Endothelial cell of umbilical vein (primary cell): ENCODE measurements around the gene RIPPLY1. TPM values are rescaled to one million over a fixed set of nuclear protein-coding genes. Genes with fewer than 3 reads are reported as not detected.

Experiments
- BruUV-seq: library from RNA; stranded (reverse); fragments of 400-500 nt; replicated peaks from 2 replicates; lab custom pipeline; 2021; lab: Mats Ljungman, UMichigan
- CTCF ChIA-PET: fragments of 300-600, 350-600 bp; sonication (Branson Sonifier 250); formaldehyde crosslinking; loops from one replicate; lab custom pipeline; 2021; ENCODE audit warnings: antibody characterized with exemption, inconsistent platforms; lab: Charles Lee
- POLR2A ChIA-PET: fragments of 300-600, 350-600 bp; sonication (Branson Sonifier 250); formaldehyde crosslinking; loops from one replicate; lab custom pipeline; 2021; ENCODE audit warnings: antibody characterized with exemption, inconsistent platforms; lab: Charles Lee
- DNase-seq: peaks from one replicate; pipeline ENCODE4 v3.0.0-alpha.2; 2011; ENCODE audit warnings: low read depth, low spot score
- FAIRE-seq: peaks from 2 replicates; lab custom pipeline; 2011; peaks lifted over from hg19 to GRCh38; lab: Jason Lieb, UNC
- H2AFZ ChIP-seq: 2 replicates; pipeline ENCODE4 v1.6.0; 2012; ENCODE audit warnings: low read depth, low read length, control low read depth, inconsistent platforms
- H3K27ac ChIP-seq: 2 replicates; pipeline ENCODE4 v1.5.1; 2011; ENCODE audit warnings: low read depth, mild to moderate bottlenecking, control low read depth, low read length, moderate library complexity; ENCODE audit not compliant: insufficient read depth
- H3K27me3 ChIP-seq, 2 experiments: 2 replicates each; pipeline versions ENCODE4 v1.6.0 to v1.6.1; 2011; ENCODE audit warnings: low read length in 2 of 2, mixed read lengths in 1 of 2; ENCODE audit not compliant: control insufficient read depth in 2 of 2, insufficient read depth in 2 of 2
- H3K36me3 ChIP-seq, 2 experiments: 2 replicates in 1 of 2; 3 replicates in 1 of 2; pipeline ENCODE4 v1.5.1; 2011; ENCODE audit warnings: low read length in 2 of 2, mild to moderate bottlenecking in 1 of 2, moderate library complexity in 1 of 2; ENCODE audit not compliant: control insufficient read depth in 2 of 2, insufficient read depth in 2 of 2; ENCODE audit errors: extremely low read depth in 1 of 2
- H3K4me1 ChIP-seq: 3 replicates; pipeline ENCODE4 v1.5.1; 2011; ENCODE audit warnings: mild to moderate bottlenecking, low read length; ENCODE audit not compliant: control insufficient read depth, insufficient read depth; ENCODE audit errors: extremely low read depth
- H3K4me2 ChIP-seq: 2 replicates; pipeline ENCODE4 v1.6.1; 2011; ENCODE audit warnings: low read length, control low read depth, mixed read lengths; ENCODE audit not compliant: insufficient read depth
- H3K4me3 ChIP-seq, 3 experiments: fragments of 200-600 bp in 1 of 3; sonication (generic), shearing (Covaris generic) in 1 of 3; replicated peaks in 1 of 3; 2 replicates each; pipeline ENCODE4 v1.5.1; 2011 to 2016; ENCODE audit warnings: control low read depth in 3 of 3, low read length in 3 of 3, mild to moderate bottlenecking in 2 of 3, inconsistent platforms in 1 of 3, low read depth in 1 of 3, moderate library complexity in 1 of 3; ENCODE audit not compliant: insufficient read depth in 1 of 3
- H3K79me2 ChIP-seq: 2 replicates; pipeline ENCODE4 v1.6.0; 2012; ENCODE audit warnings: low read length, inconsistent platforms; ENCODE audit not compliant: control insufficient read depth, insufficient read depth
- H3K9ac ChIP-seq: replicated peaks from 2 replicates; pipeline ENCODE3; 2011; ENCODE audit warnings: low read length, control low read depth; ENCODE audit not compliant: insufficient read depth; ENCODE audit errors: extremely low read depth
- H3K9me1 ChIP-seq: replicated peaks from 3 replicates; pipeline ENCODE4 v1.6.0; 2011; ENCODE audit warnings: mild to moderate bottlenecking, low read length; ENCODE audit not compliant: control insufficient read depth, insufficient read depth; ENCODE audit errors: extremely low read depth
- H3K9me3 ChIP-seq: replicated peaks from 2 replicates; pipeline ENCODE4 v1.5.1; 2012; ENCODE audit warnings: low read length, inconsistent platforms; ENCODE audit not compliant: control insufficient read depth, insufficient read depth
- H4K20me1 ChIP-seq: replicated peaks from 2 replicates; pipeline ENCODE3; 2011; ENCODE audit warnings: mild to moderate bottlenecking, low read length; ENCODE audit not compliant: control insufficient read depth, insufficient read depth; ENCODE audit errors: extremely low read depth
- CTCF ChIP-seq, 2 donors: IDR thresholded peaks; 1 replicate in 1 of 2; 2 replicates in 1 of 2; pipeline ENCODE4 v1.5.1; 2011; ENCODE audit warnings: low read length in 2 of 2, mild to moderate bottlenecking in 2 of 2, moderate library complexity in 2 of 2, control low read depth in 1 of 2, inconsistent platforms in 1 of 2, low read depth in 1 of 2; ENCODE audit not compliant: insufficient read depth in 1 of 2; ENCODE audit errors: extremely low read depth in 1 of 2
- EZH2 ChIP-seq: IDR thresholded peaks from 2 replicates; pipeline ENCODE4 v1.6.1; 2012; ENCODE audit warnings: borderline replicate concordance, low read depth, mild to moderate bottlenecking, moderate library complexity, low read length, inconsistent platforms; ENCODE audit not compliant: severe bottlenecking
- FOS ChIP-seq: IDR thresholded peaks from 2 replicates; pipeline ENCODE4 v1.6.1; 2011; ENCODE audit warnings: mild to moderate bottlenecking, low read length, moderate library complexity, borderline replicate concordance; ENCODE audit not compliant: insufficient read depth
- GATA2 ChIP-seq: IDR thresholded peaks from 2 replicates; pipeline ENCODE4 v1.7.0; 2011; ENCODE audit warnings: low read depth, mild to moderate bottlenecking, moderate library complexity, mixed read lengths, low read length; ENCODE audit not compliant: insufficient read length, insufficient read depth
- JUN ChIP-seq: IDR thresholded peaks from 2 replicates; pipeline ENCODE4 v1.6.1; 2011; ENCODE audit warnings: borderline replicate concordance, low read depth; ENCODE audit not compliant: insufficient read length, insufficient read depth
- MAX ChIP-seq: IDR thresholded peaks from 2 replicates; pipeline ENCODE4 v1.6.1; 2011; ENCODE audit not compliant: insufficient read depth, insufficient read length
- MYC ChIP-seq: IDR thresholded peaks from one replicate; pipeline ENCODE4 v1.6.1; 2011; ENCODE audit warnings: mild to moderate bottlenecking, low read depth, low read length
- POLR2A ChIP-seq: IDR thresholded peaks from 2 replicates; pipeline ENCODE4 v1.6.1; 2012; ENCODE audit warnings: low read depth, mild to moderate bottlenecking, control low read depth, low read length
- POLR2AphosphoS5 ChIP-seq: IDR thresholded peaks from 2 replicates; pipeline ENCODE4 v1.6.1; 2012; ENCODE audit warnings: low read depth, mild to moderate bottlenecking, control low read depth, low read length, moderate library complexity; ENCODE audit not compliant: insufficient read depth
- dilution Hi-C: fragments of 300-500 bp; cut with MboI; formaldehyde crosslinking; loops from one replicate; pipeline ENCODE4 v1.15.0; 2019; ENCODE audit warnings: low sequenced_read_pairs; ENCODE audit not compliant: extremely low pct_ligation_motif_present
- intact Hi-C: fragments of 100-400 bp; cut with micrococcal nuclease; formaldehyde crosslinking; loops from one replicate; pipeline ENCODE4 v1.10.0; 2022
- polyA plus RNA-seq, 4 experiments: library from polyadenylated mRNA; depleted of rRNA in 3 of 4; stranded (reverse) in 3 of 4; unstranded in 1 of 4; fragments of >200 nt; gene quantifications; 2 replicates each; pipeline versions ENCODE4 v1.2.1 to v1.2.3, GENCODE V29; 2011 to 2012; ENCODE audit warnings: missing spikeins in 1 of 4
- total RNA-seq: library from RNA; stranded (reverse); gene quantifications from 2 replicates; pipeline ENCODE4 v1.2.3, GENCODE V29; 2021

The RIPPLY1 gene
- total and polyA plus RNA-seq, 2 donors (not counting 3 experiments of a cell fraction or from before 2014, with no cell fraction given): not detected

GRCh38 chrX:106950381-106950780, 47.2 kb upstream of the RIPPLY1 start:
- Histone ChIP-seq H3K9ac (no peak overlapping the region), H3K27me3 (no peaks in the 10 kb centered on the region), H3K79me2 (no peaks in the 10 kb centered on the region), H3K9me3 (no peaks in the 10 kb centered on the region), H3K27ac (no peak overlapping the region), H3K9me1 (no peaks in the 10 kb centered on the region), H3K4me2 (no peak overlapping the region), H3K36me3 (no peaks in the 10 kb centered on the region), H4K20me1 (no peaks in the 10 kb centered on the region), H3K4me3 (no peak overlapping the region), H2AFZ (no peak overlapping the region), H3K4me1 (no peaks in the 10 kb centered on the region)
- FAIRE-seq (no peak), DNase-seq (no peak)
- BruUV-seq: no TSS peak
- ChIA-PET CTCF (interaction anchor here (1.6 to 3.6 kb wide), 3 partner anchors 51 to 76 kb away, joined by 3 to 44 read pairs (median 23); no protein-coding TSS in a partner anchor), POLR2A (no interaction called here)
- intact Hi-C loops: no loop called here
- TF ChIP-seq MYC (no peak), POLR2AphosphoS5 (no peak), POLR2A (no peak), FOS (no peak), EZH2 (no peak), GATA2 (no peak), JUN (no peak), MAX (no peak), CTCF (IDR thresholded peaks at IDR 0.05; ENCODE audit: extremely low read depth in 1 of 2, insufficient read depth in 1 of 2, low read depth in 1 of 2, low read length in 2 of 2) (no peak)
- dilution Hi-C loops: no loop called here
